Skeletal muscle tissue (tissue), 4 donors: ENCODE data around the gene NPPA. TPM values are rescaled to one million over a fixed set of nuclear protein-coding genes. Genes with fewer than 3 reads are reported as not detected.

Experiments used
- H3K27ac ChIP-seq: one replicate; pipeline ENCODE4 v1.7.0; 2013; ENCODE audit warnings: mild to moderate bottlenecking, low read depth, low read length, inconsistent platforms
- H3K27me3 ChIP-seq, 3 donors: one replicate each; pipeline ENCODE4 v1.7.0; 2013; ENCODE audit warnings: low read length in 3 of 3; ENCODE audit not compliant: control insufficient read depth in 3 of 3, insufficient read depth in 3 of 3
- H3K36me3 ChIP-seq, 3 donors: one replicate each; pipeline ENCODE4 v1.7.0; 2013; ENCODE audit warnings: low read length in 3 of 3; ENCODE audit not compliant: control insufficient read depth in 3 of 3, insufficient read depth in 3 of 3
- H3K4me1 ChIP-seq, 3 donors: one replicate each; pipeline ENCODE4 v1.7.0; 2013; ENCODE audit warnings: low read length in 3 of 3, mild to moderate bottlenecking in 3 of 3; ENCODE audit not compliant: control insufficient read depth in 3 of 3, insufficient read depth in 3 of 3
- H3K4me3 ChIP-seq, 3 donors: one replicate each; pipeline ENCODE4 v1.7.0; 2013; ENCODE audit warnings: low read length in 3 of 3
- H3K9ac ChIP-seq, 3 donors: one replicate each; pipeline ENCODE4 v1.7.0; 2013; ENCODE audit warnings: low read length in 3 of 3, mild to moderate bottlenecking in 3 of 3, moderate library complexity in 2 of 3, low read depth in 1 of 3
- H3K9me3 ChIP-seq, 3 donors: one replicate each; pipeline ENCODE4 v1.7.0; 2013; ENCODE audit warnings: low read length in 3 of 3; ENCODE audit not compliant: control insufficient read depth in 3 of 3
- total RNA-seq: library from RNA; depleted of rRNA; stranded (reverse); fragments of >200 nt; gene quantifications from one replicate; pipeline ENCODE4 v1.2.3, GENCODE V29; 2014
- donor health status: Osteomylitis.

NPPA gene
- total RNA-seq, 1 donor from 2014 or later: 4.2 TPM

DNA sequence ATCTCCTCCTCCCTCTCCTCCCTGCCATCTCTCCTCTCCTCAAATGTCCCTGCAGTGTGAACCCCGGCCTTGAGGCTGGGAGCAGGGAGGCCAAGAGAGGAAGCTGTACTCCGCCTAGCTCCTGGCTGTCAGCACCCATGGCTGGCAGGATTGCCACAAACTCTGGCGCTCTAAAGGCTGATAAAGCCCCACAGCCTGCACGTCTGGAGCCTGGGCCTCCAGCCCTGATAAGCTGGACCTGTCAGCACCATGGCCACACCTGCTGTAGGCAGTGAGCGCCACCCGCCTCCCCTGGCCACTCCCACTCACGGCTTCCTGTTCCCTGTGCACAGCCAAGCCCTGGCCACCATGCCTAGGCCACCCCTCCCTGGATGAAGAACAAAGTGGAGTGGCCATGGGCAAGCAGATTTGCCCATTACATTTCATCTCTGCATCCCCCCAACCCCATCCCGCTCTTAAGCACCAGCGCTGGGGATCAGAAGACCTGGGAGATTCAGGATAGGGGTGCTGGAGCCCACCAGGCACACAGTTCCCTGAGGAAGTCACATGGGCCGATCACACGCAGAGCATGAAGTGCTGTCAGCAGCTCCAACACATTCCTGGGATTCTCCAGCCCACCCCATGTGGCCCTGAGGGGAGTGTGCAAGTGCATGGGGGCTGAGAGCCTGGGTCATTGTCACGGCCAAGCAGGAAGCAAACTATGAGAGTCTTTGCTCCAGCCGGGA lies 35.4 kb upstream of the NPPA start:
- H3K27ac ChIP-seq: no peak overlapping the region
- no peaks in the 10 kb centered on the region for H3K36me3 ChIP-seq
- H3K9ac ChIP-seq: no peak overlapping the region
- peaks cover 48 to 74% (median 72%) of the 10 kb centered on the region in 3 donors for H3K4me1 ChIP-seq
- no peak overlapping the region for H3K4me3 ChIP-seq
- no peaks in the 10 kb centered on the region for H3K9me3 ChIP-seq
- H3K27me3 ChIP-seq: peaks cover 0 to 13% (median 0%) of the 10 kb centered on the region in 3 donors

DNA sequence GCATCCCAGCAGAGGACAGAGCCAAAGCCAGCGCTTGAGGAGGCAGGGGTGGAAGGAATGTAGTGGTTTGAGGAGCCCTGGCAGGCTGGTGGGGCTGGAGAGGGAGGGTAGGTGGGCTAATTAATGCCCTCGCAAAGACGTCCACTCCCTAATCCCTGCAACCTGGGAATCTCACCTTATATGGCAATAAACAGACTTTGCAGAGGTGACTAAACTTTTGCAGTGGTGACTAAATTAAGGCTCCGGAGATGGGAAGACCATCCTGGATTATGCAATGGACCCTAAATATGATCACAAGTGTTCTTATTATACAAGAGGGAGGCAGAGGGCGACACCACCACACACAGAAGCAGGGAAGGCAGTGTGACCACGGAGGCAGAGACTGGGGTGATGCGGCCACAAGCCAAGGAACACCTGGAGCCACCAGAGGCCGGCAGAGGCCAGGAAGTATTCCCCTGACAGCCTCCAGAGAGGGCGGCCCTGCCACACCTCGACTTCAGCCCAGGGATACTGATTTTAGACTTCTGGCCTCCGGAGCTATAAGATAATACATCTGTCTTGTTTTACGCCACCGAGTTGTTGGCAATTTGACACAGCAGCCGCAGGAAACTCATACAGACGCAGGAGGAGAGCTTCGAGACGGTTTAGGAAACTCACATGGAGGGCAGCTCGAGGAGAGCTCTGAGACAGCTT lies 34.3 kb upstream of the NPPA start:
- no peak overlapping the region for H3K9ac ChIP-seq
- no peak overlapping the region for H3K4me3 ChIP-seq
- H3K36me3 ChIP-seq: no peaks in the 10 kb centered on the region
- H3K9me3 ChIP-seq: no peaks in the 10 kb centered on the region
- H3K27ac ChIP-seq: peak overlapping the region; percentile 49
- peaks cover 40 to 67% (median 66%) of the 10 kb centered on the region in 3 donors for H3K4me1 ChIP-seq
- peaks cover 0 to 13% (median 0%) of the 10 kb centered on the region in 3 donors for H3K27me3 ChIP-seq

DNA sequence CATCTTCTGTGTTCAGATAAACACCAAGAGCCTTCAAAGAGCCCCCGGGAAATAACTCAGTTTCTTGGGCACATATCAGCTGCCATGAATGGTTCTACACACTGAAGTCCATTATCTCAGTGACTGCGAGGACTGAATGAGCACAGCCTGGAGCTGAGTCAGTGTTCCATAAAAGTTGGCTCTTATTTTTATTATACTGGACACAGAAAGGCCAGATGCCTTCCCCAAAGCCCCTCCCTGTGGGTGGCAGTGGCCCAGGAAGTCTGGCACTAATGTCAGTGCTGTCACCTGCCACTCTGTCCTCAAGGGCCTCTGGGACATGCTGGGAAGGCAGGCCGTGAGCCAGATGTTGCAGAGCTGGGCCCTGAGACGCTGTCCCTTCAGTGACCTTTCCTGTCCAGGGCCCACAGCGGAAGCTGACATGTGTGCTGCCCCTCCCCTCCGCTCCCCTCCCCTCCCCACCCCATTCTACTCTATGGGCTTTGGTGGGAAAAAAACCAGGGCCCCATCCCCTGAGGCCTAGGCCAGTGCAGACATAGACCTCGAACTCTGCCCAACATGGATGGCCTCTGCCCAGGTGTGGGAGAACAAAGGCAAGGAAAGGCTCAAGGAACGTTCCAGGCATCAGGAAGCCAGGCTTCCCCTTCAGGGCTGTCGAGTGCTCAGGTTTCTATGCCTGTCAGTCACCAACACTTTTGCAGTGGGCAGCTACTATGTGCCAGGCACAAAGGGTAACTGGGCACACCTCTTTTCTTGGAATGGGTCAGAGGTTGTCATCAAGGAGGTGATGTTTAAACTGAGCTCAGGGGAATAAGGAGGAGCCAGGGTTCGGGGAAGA lies 33.5 kb upstream of the NPPA start:
- Histone ChIP-seq H3K9ac (peak overlapping the region in 1 of 3 donors; percentile 50), H3K4me3 (no peak overlapping the region), H3K4me1 (peaks cover 38 to 60% (median 58%) of the 10 kb centered on the region in 3 donors), H3K27ac (peak overlapping the region; percentile 49), H3K36me3 (no peaks in the 10 kb centered on the region), H3K9me3 (no peaks in the 10 kb centered on the region), H3K27me3 (peaks cover 0 to 13% (median 0%) of the 10 kb centered on the region in 3 donors)

DNA sequence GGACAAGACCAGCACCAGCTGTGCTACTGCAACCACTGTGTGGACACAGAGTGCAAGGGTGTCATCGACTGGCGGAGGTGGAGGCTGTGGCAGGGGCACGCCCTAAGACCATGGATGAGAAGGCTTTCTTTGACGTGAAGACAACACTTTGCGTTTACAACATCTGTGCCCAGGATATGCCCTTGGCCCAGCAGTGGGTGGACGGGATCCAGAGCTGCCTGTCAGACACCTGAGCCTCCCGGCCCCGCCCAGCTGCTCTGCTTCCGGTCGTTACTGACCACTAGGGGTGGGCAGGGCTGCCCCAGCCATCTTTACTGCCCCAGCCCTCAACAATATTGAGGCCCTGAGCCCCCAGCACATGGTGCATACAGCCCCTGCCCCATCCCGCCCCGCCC lies 32.6 kb upstream of the NPPA start:
- Histone ChIP-seq H3K4me3 (peak overlapping the region in 1 of 3 donors; percentile 22), H3K9me3 (no peaks in the 10 kb centered on the region), H3K27me3 (peaks cover 0 to 13% (median 0%) of the 10 kb centered on the region in 3 donors), H3K9ac (peak overlapping the region in 1 of 3 donors; percentile 45), H3K36me3 (no peaks in the 10 kb centered on the region), H3K27ac (peak overlapping the region; percentile 49), H3K4me1 (peaks cover 33 to 53% (median 53%) of the 10 kb centered on the region in 3 donors)

DNA sequence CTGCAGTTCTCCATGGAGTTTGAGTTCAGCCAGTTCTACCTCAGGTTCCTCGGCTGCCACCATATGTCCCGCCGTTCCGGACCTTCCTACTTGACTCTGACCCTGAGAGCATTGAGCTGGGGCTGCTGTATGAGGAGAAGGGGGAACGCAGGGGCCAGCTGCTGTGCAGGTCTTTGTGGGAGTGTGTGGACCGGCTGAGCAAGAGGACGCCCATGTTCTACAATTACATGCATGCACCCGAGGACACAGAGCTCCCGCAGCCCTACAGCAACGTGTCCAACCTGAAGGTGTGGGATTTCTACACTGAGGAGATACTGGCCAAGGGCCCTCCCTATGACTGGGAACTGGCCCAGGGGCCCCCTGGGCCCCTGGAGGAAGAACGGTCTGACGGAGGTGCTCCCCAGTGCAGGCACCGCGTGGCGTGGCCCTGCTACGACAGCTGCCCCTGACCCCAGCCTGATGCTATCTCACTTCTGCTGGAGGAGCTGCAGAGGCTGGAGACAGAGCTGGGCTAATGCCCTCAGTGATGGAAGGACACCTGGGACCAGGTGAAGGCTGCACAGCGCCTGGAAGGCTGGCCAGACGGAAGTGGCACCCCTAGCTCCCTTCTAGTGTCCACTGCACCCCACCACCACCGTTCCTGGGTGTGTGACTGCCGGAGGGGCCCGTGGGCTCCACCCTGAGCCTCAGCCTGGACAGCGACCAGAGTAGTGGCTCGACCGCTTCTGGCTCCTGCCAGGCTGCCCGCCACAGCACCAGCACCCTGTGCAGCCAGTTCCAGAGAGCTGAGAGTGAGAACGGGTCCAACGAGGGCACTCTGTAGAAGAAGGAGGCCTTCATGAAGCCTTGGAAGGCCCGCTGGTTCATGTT lies 32.0 kb upstream of the NPPA start:
- no peak overlapping the region for H3K27ac ChIP-seq
- peaks cover 35 to 59% (median 59%) of the 10 kb centered on the region in 3 donors for H3K4me1 ChIP-seq
- peak overlapping the region in 1 of 3 donors; percentile 45 for H3K9ac ChIP-seq
- no peaks in the 10 kb centered on the region for H3K36me3 ChIP-seq
- no peaks in the 10 kb centered on the region for H3K9me3 ChIP-seq
- peak overlapping the region in 1 of 3 donors; percentile 22 for H3K4me3 ChIP-seq
- H3K27me3 ChIP-seq: peaks cover 0 to 13% (median 0%) of the 10 kb centered on the region in 3 donors

DNA sequence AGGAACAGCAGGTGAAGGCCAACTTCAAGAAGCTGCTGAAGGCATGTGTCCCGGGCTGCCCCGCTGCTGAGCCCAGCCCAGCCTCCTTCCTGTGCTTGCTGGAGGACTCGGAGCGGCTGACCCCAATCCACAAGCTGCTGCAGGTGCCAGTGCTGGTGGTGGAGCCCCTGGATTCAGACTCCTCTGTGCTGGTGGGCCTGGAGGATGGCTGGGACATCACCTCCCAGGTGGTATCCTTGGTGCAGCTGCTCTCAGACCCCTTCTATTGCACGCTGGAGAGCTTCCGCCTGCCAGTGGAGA lies 31.3 kb upstream of the NPPA start:
- Histone ChIP-seq H3K36me3 (no peaks in the 10 kb centered on the region), H3K27me3 (peaks cover 0 to 13% (median 0%) of the 10 kb centered on the region in 3 donors), H3K9ac (no peak overlapping the region), H3K27ac (no peak overlapping the region), H3K4me3 (no peak overlapping the region), H3K9me3 (no peaks in the 10 kb centered on the region), H3K4me1 (peaks cover 42 to 66% (median 66%) of the 10 kb centered on the region in 3 donors)

DNA sequence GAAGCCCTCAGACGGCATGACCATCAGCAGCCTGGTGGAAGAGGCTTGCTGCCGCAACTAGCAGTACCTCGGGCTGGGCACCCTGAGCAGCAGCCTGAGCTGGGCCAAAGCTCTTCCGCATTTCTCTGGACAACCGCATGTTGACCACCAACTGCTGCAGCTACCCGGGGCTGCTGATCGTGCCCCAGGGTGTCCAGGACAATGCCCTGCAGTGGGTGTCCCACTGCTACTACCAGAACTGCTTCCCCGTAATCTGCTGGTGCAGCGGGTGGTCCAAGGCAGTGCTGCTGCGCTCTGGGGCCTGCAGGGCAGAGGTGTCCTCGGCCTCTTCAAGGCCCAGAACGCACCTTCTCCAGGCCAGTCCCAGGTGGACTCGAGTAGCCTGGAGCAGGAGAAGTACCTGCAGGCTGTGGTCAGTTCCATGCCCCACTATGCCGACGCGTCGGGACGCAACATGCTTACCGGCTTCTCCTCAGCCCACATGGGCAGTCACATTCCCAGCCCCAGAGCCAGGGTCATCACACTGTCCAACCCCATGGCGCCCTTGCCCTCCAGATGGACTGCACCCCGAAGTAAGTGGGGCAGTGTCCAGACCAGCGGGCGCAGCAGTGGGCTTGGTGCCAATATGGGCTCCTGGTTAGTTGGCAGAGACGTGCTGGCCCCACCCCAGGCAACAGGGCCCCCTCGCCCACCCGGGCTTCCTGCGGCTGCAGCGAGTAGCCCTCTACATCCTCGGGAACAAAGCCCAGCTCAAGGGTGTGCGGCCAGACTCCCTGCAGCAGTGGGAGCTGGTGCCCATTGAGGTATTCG lies 30.7 kb upstream of the NPPA start:
- peaks cover 44 to 71% (median 69%) of the 10 kb centered on the region in 3 donors for H3K4me1 ChIP-seq

DNA sequence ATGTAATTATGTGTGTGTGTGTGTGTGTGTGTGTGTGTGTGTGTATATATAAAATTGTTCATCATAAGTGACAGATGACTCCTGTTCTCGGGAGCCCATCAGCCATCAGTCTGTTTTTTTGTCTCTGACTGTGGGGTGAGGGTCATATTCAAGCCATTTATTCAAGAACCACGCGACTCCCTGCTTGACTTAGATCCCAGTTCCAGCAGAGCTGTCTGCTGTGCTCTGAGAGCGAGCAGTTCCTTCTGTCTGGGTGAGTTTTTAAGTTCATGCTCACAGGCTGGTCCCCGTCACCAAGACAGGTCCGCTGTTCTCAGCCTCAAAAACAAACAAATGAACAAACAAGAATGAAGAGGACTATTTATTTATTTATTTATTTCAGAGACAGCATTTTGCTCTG lies 29.5 kb upstream of the NPPA start:
- peaks cover 38 to 69% (median 66%) of the 10 kb centered on the region in 3 donors for H3K4me1 ChIP-seq
- no peaks in the 10 kb centered on the region for H3K36me3 ChIP-seq
- H3K27me3 ChIP-seq: peaks cover 0 to 8% (median 0%) of the 10 kb centered on the region in 3 donors
- no peak overlapping the region for H3K9ac ChIP-seq
- H3K9me3 ChIP-seq: no peaks in the 10 kb centered on the region
- no peak overlapping the region for H3K27ac ChIP-seq
- H3K4me3 ChIP-seq: no peak overlapping the region

More for the DNA sequence above, 30.7 kb upstream of the NPPA start:
- no peaks in the 10 kb centered on the region for H3K9me3 ChIP-seq
- H3K9ac ChIP-seq: no peak overlapping the region
- H3K4me3 ChIP-seq: no peak overlapping the region
- no peaks in the 10 kb centered on the region for H3K36me3 ChIP-seq
- H3K27ac ChIP-seq: no peak overlapping the region
- H3K27me3 ChIP-seq: peaks cover 0 to 12% (median 0%) of the 10 kb centered on the region in 3 donors
